HG02885 (cell line): ENCODE results near the gene ZMAT3.
A peak's percentile ranks its signal among the peaks of the same experiment; 100 is the strongest.
"Not testable (repeated sequence)": the region's sequence is repeated elsewhere in the genome, so short reads cannot be mapped to it uniquely, and the experiment has no call there.

Source experiments
- ATAC-seq: cut with Tn5 transposase; IDR thresholded peaks from one replicate; pipeline ENCODE4 v1.9.1; 2021; ENCODE audit warnings: mild to moderate bottlenecking; ENCODE audit not compliant: unreplicated experiment, poor library complexity

The ZMAT3 gene

GRCh38 chr3:179069762-179070390, 1.7 kb downstream of the ZMAT3 start:
- ATAC-seq, result no peak

- no peak for ATAC-seq
Observed at GRCh38 chr3:179068779-179069530, 2.7 kb downstream of the ZMAT3 start.

GRCh38 chr3:179067839-179068238, 3.8 kb downstream of the ZMAT3 start:
- ATAC-seq, result no peak

- ATAC-seq, result no peak
Observed at GRCh38 chr3:179067291-179067690, 4.3 kb downstream of the ZMAT3 start.

- ATAC-seq, result no peak
Observed at GRCh38 chr3:179063945-179064560, 7.6 kb downstream of the ZMAT3 start.

- no peak for ATAC-seq
Observed at GRCh38 chr3:179056326-179056725, 15.3 kb downstream of the ZMAT3 start.

GRCh38 chr3:179054565-179054964, 17.0 kb downstream of the ZMAT3 start:
- ATAC-seq, result not testable (repeated sequence)

- ATAC-seq, result peak; percentile 86
Observed at GRCh38 chr3:179046497-179047353, 24.9 kb downstream of the ZMAT3 start.

- peak; percentile 65 for ATAC-seq
Observed at GRCh38 chr3:179045719-179046402, 25.7 kb downstream of the ZMAT3 start.

GRCh38 chr3:179038899-179039251, 32.7 kb downstream of the ZMAT3 start:
- not testable (repeated sequence) for ATAC-seq

GRCh38 chr3:179038216-179038898, 33.3 kb downstream of the ZMAT3 start:
- ATAC-seq, result no peak

- no peak for ATAC-seq
Observed at GRCh38 chr3:179037351-179037750, 34.3 kb downstream of the ZMAT3 start.

- ATAC-seq, result no peak
Observed at GRCh38 chr3:179036626-179037300, 34.8 kb downstream of the ZMAT3 start.

- ATAC-seq, result no peak
Observed at GRCh38 chr3:179036226-179036625, 35.4 kb downstream of the ZMAT3 start.

GRCh38 chr3:179035232-179035631, 36.4 kb downstream of the ZMAT3 start:
- ATAC-seq, result no peak

- ATAC-seq, result not testable (repeated sequence)
Observed at GRCh38 chr3:179033304-179033657, 38.3 kb downstream of the ZMAT3 start.

GRCh38 chr3:179032454-179033303, 38.9 kb downstream of the ZMAT3 start:
- ATAC-seq, result not testable (repeated sequence)

GRCh38 chr3:179029096-179029495, 42.5 kb downstream of the ZMAT3 start:
- no peak for ATAC-seq
